Keratinocyte (primary cell): ENCODE results near the gene MICALL2.

Source experiments
- CTCF ChIP-seq, 3 experiments: IDR thresholded peaks in 1 of 3; conservative IDR thresholded peaks in 1 of 3; optimal IDR thresholded peaks in 1 of 3; 2 replicates in 2 of 3; 3 replicates in 1 of 3; pipeline versions ENCODE3 to v1.5.1; 2011; ENCODE audit warnings: low read length in 3 of 3, mild to moderate bottlenecking in 3 of 3, moderate library complexity in 2 of 3, control low read depth in 1 of 3, inconsistent platforms in 1 of 3; ENCODE audit not compliant: insufficient read depth in 2 of 3; ENCODE audit errors: extremely low read depth in 1 of 3
- EZH2 ChIP-seq: IDR thresholded peaks from one replicate; pipeline ENCODE4 v1.6.1; 2012; ENCODE audit warnings: inconsistent platforms, mild to moderate bottlenecking, low read length, moderate library complexity

- TF ChIP-seq CTCF (optimal IDR thresholded peaks at IDR 0.05 in 1 of 3, IDR thresholded peaks at IDR 0.05 in 1 of 3, conservative IDR thresholded peaks at IDR 0.05 in 1 of 3; ENCODE audit: extremely low read depth in 1 of 3, insufficient read depth in 2 of 3, low read length in 3 of 3) = no peak
- TF ChIP-seq EZH2 = no peak
These were observed 74.0 kb downstream of the MICALL2 start for GRCh38 chr7:1385086-1385808.
